Large intestine (tissue), 3 donors: ENCODE results near the gene DIAPH3. TPM values are rescaled to one million over a fixed set of nuclear protein-coding genes. Genes with fewer than 3 reads are reported as not detected.

Experiments used
- DNase-seq, 2 donors: peaks; one replicate each; pipeline versions ENCODE4 v3.0.0 to v3.0.0-alpha.2; 2013
- H3K27ac ChIP-seq: one replicate; pipeline ENCODE4 v1.5.1; 2013; ENCODE audit warnings: low read length
- H3K27me3 ChIP-seq: 2 replicates; pipeline ENCODE4 v1.6.1; 2013; ENCODE audit warnings: low read length; ENCODE audit not compliant: control insufficient read depth, insufficient read depth
- H3K36me3 ChIP-seq: 2 replicates; pipeline ENCODE4 v1.6.1; 2013; ENCODE audit warnings: low read length; ENCODE audit not compliant: control insufficient read depth, insufficient read depth
- H3K4me1 ChIP-seq: one replicate; pipeline ENCODE4 v1.6.1; 2013; ENCODE audit warnings: low read length; ENCODE audit not compliant: control insufficient read depth, insufficient read depth
- H3K4me3 ChIP-seq: one replicate; pipeline ENCODE4 v1.5.1; 2013; ENCODE audit warnings: low read length
- H3K9me3 ChIP-seq: one replicate; pipeline ENCODE4 v1.6.1; 2013; ENCODE audit warnings: mild to moderate bottlenecking, low read depth, low read length, moderate library complexity; ENCODE audit not compliant: control insufficient read depth
- WGBS: methylation state at CpG from one replicate; pipeline ENCODE4 v1.1.5; 2013; ENCODE audit warnings: low lambda C conversion rate; ENCODE audit not compliant: insufficient coverage; 5-methylcytosine and 5-hydroxymethylcytosine counted together
- polyA plus RNA-seq: library from polyadenylated mRNA; unstranded; fragments of 120-200 nt; gene quantifications from one replicate; pipeline ENCODE4 v1.2.1, GENCODE V29; 2013

The DIAPH3 gene
- polyA plus RNA-seq, 1 donor, result 5.3 TPM

DNA sequence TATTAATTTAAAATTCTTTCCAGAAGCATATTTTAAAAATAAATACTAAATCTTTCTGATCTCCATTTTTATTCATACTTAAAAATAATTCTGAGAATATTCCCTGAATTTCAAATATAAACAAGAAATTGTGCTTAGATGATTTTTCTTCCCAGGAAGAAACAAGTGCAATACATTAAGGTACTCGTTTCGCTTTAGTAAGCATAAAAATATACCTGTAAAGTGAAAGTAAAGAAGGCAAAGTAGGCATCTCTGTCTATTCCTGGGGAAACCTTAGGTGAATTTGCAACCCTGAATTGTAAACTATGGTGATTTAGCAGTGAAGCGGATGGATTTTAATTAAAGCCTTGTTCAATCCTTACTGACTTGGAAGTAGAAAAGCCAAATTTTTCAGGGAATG, 354.2 kb downstream of the DIAPH3 start:
- H3K27me3 ChIP-seq, result no peaks in the 10 kb centered on the region
- H3K36me3 ChIP-seq, result no peaks in the 10 kb centered on the region
- WGBS, result no CpG with 5 or more reads among the region's 3 CpGs
- H3K4me1 ChIP-seq, result no peaks in the 10 kb centered on the region
- H3K4me3 ChIP-seq, result no peak overlapping the region
- no peaks in the 10 kb centered on the region for H3K9me3 ChIP-seq
- H3K27ac ChIP-seq, result no peak overlapping the region
- no peak for DNase-seq

GRCh38 chr13:59806801-59807200, 356.9 kb downstream of the DIAPH3 start:
- Histone ChIP-seq H3K4me1 (no peaks in the 10 kb centered on the region), H3K36me3 (no peaks in the 10 kb centered on the region), H3K9me3 (no peaks in the 10 kb centered on the region), H3K27me3 (no peaks in the 10 kb centered on the region), H3K4me3 (no peak overlapping the region), H3K27ac (no peak overlapping the region)
- no peak for DNase-seq

- no peaks in the 10 kb centered on the region for H3K36me3 ChIP-seq
- H3K9me3 ChIP-seq, result no peaks in the 10 kb centered on the region
- DNase-seq, result no peak
- H3K4me1 ChIP-seq, result no peaks in the 10 kb centered on the region
- H3K4me3 ChIP-seq, result no peak overlapping the region
- no peak overlapping the region for H3K27ac ChIP-seq
- H3K27me3 ChIP-seq, result no peaks in the 10 kb centered on the region
Measured at GRCh38 chr13:59801107-59801880, 362.4 kb downstream of the DIAPH3 start.

DNA sequence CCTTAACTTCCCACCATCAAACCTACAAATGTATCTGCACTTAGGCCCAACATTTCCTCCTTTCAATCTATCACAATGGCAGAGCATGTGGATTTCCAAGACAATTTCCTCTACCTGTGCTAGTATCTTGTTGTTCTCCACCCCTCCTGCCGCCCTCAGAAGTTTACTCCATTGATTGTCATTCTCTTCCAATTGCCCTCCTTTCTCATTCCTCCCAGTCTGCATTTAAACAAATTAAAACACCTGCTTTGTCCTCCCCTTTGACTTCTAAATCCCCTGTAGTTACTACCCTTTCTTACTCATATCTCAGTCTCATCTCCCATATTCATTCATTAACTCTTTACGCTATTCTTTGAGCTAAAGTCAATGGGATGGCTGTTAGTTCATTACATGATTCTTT, 370.6 kb downstream of the DIAPH3 start:
- Histone ChIP-seq H3K27ac (no peak overlapping the region), H3K27me3 (no peaks in the 10 kb centered on the region), H3K4me1 (no peaks in the 10 kb centered on the region), H3K4me3 (no peak overlapping the region), H3K9me3 (no peaks in the 10 kb centered on the region), H3K36me3 (no peaks in the 10 kb centered on the region)
- DNase-seq, result no peak
- WGBS, result no CpG with 5 or more reads among the region's 2 CpGs

DNA sequence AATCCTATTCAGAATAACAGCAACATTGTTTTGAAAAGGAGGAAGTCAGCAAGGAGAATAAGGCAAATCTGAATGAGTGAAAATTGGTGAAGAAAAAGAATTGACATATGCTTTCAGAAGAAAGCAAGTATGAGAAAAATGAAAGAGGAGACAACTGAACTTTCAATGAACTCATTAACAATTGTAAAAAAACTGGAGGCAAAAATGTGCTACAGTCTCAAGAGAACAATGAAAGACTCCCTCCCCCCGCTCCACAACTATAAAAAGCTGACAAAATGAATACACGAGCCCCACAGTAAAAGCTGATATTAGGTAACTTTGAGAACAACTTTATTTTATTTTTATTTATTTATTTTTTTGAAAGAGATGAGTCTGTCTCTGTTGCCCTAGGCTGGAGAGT, 373.1 kb downstream of the DIAPH3 start:
- Histone ChIP-seq H3K4me3 (no peak overlapping the region), H3K4me1 (no peaks in the 10 kb centered on the region), H3K27me3 (no peaks in the 10 kb centered on the region), H3K9me3 (no peaks in the 10 kb centered on the region), H3K36me3 (no peaks in the 10 kb centered on the region), H3K27ac (no peak overlapping the region)
- DNase-seq, result no peak
- 58% methylated on average over 2 of the region's 2 CpGs for WGBS

DNA sequence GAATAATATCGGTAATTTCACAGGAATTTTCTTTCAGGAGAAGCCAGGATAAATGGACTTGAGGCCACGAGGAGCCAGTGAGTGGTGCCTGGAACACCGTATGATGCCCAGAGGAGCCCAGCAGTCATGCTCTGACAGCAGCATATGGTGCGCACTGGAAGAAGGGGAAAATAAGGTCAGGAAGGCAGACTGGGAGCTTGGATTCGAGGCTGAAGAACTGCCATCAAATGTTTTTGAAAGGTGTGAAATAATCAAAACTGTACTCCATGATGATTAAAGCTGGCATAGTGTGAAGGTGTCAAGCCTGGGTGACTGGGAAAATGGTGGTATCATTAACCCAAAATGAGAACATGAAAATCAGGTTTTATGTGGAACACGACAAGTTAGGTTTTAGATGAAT, 374.2 kb downstream of the DIAPH3 start:
- Histone ChIP-seq H3K27ac (no peak overlapping the region), H3K4me1 (no peaks in the 10 kb centered on the region), H3K4me3 (no peak overlapping the region), H3K9me3 (no peaks in the 10 kb centered on the region), H3K27me3 (no peaks in the 10 kb centered on the region), H3K36me3 (no peaks in the 10 kb centered on the region)
- DNase-seq, result no peak
- no CpG with 5 or more reads among the region's 6 CpGs for WGBS

DNA sequence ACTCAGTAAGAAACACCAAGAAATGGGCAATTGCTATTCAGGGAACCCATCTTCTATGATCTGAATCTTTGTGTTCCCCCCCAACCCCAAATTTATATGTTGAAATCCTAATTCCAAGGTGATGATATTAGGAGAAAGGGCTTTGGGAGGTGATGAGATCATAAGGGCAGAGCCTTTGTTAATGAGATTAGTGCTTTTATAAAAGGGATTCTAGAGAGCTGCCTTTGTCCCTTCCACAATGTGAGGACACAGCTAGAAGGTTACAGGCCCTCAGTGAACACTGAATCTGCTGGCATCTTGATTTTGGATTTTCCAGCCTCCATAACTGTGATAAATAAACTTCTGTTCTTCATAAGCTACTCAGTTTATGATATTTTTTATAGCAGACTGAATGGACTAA, 376.0 kb downstream of the DIAPH3 start:
- no peak for DNase-seq
- no peak overlapping the region for H3K4me3 ChIP-seq
- no peak overlapping the region for H3K27ac ChIP-seq
- H3K27me3 ChIP-seq, result no peaks in the 10 kb centered on the region
- no peaks in the 10 kb centered on the region for H3K4me1 ChIP-seq
- H3K9me3 ChIP-seq, result no peaks in the 10 kb centered on the region
- H3K36me3 ChIP-seq, result no peaks in the 10 kb centered on the region

DNA sequence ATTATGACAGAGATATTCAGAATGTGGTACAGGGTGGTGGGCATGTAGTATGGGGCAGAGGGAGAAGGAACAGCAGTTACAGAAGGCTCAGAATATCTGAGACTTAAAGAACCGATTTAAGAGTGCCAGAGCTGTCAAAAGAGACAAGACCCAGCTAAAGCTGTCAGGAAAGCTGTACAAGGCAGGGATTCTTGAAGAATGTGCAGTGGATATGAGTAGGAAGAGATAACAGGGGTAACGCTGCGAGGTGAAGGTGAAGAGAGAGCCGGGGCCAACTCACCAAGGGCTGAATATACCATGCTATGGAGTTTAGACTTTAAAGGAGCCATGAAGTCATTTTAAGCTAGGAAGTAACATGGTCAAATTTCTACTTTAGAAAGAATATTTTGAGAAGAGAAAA, 381.0 kb downstream of the DIAPH3 start:
- no peak overlapping the region for H3K27ac ChIP-seq
- H3K4me1 ChIP-seq, result no peaks in the 10 kb centered on the region
- no peaks in the 10 kb centered on the region for H3K36me3 ChIP-seq
- DNase-seq, result no peak
- 40% methylated on average over 1 of the region's 4 CpGs for WGBS
- no peak overlapping the region for H3K4me3 ChIP-seq
- no peaks in the 10 kb centered on the region for H3K27me3 ChIP-seq
- H3K9me3 ChIP-seq, result no peaks in the 10 kb centered on the region

DNA sequence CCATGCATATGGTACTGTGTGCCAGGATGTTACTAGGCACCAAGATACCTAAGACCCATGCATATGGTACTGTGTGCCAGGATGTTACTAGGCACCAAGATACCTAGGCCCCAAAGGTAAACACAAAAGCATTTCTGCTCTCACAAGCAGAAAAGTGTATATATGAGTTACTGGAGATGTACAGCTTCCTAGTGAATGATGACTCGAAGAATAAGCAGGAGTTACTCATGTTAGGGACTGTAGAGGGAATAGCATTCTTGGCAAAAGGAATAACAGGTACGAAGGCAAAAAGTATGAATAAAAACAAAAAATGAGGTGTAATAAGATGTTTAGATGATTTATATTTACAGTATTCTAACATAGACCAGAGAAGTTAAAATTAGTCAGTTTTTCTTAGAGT, 383.7 kb downstream of the DIAPH3 start:
- Histone ChIP-seq H3K4me3 (no peak overlapping the region), H3K27me3 (no peaks in the 10 kb centered on the region), H3K4me1 (no peaks in the 10 kb centered on the region), H3K27ac (no peak overlapping the region), H3K9me3 (no peaks in the 10 kb centered on the region), H3K36me3 (no peaks in the 10 kb centered on the region)
- DNase-seq, result no peak
- 96% methylated on average over 2 of the region's 2 CpGs for WGBS

DNA sequence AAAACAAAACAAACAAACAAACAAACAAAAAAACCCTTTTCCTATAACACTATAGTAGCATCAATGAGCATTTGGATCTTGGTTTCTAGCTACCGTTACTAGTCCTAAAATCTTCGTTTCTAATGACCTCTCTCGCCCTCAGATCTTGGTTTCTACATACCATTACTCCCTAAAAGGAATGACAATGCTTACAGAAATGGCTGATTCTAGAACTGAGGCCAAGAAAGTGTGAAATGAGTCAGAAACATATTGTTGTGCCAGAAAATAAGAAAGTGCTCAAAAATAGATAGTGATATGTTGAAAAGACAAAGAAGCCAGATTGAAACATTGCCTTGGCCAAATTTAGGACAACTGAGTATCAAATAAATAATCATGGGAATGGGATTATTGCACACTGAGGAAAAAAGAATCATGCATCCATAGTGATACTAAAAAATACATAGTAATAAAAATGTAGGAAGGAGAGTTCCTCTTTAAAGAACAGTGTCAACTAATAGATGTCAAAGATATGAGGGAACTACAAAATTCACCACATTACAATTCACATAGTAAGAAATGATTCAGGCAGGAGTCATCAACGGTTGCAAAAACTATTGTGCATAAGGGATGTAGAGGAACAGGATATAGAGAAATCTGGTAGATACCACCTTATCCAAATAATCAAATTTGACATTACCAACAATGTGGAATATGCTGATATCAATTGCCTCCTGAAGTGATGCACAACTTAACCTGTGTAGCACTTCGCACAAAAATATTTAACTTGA, 386.6 kb downstream of the DIAPH3 start:
- no peak overlapping the region for H3K27ac ChIP-seq
- no peak overlapping the region for H3K4me3 ChIP-seq
- H3K4me1 ChIP-seq, result no peaks in the 10 kb centered on the region
- H3K36me3 ChIP-seq, result no peaks in the 10 kb centered on the region
- no peak for DNase-seq
- H3K9me3 ChIP-seq, result no peaks in the 10 kb centered on the region
- H3K27me3 ChIP-seq, result no peaks in the 10 kb centered on the region
- WGBS, result 100% methylated on average over 1 of the region's 5 CpGs

- Histone ChIP-seq H3K36me3 (no peaks in the 10 kb centered on the region), H3K9me3 (no peaks in the 10 kb centered on the region), H3K4me3 (no peak overlapping the region), H3K27ac (no peak overlapping the region), H3K27me3 (no peaks in the 10 kb centered on the region), H3K4me1 (no peaks in the 10 kb centered on the region)
- no peak for DNase-seq
- WGBS, result 80% methylated on average over 1 of the region's 6 CpGs
Measured at GRCh38 chr13:59774491-59774971, 389.2 kb downstream of the DIAPH3 start.
